Colonic mucosa (tissue), 4 donors: Measurements from ENCODE around the gene ZNF480. TPM values are rescaled to one million over a fixed set of nuclear protein-coding genes. Genes with fewer than 3 reads are reported as not detected.

Experiments
- DNase-seq: peaks from one replicate; pipeline ENCODE4 v3.0.0-alpha.2; 2020
- H3K27ac ChIP-seq: fragments of 200-600 bp; one replicate; pipeline ENCODE4 v1.8.0; 2021
- H3K27me3 ChIP-seq: fragments of 200-600 bp; one replicate; pipeline ENCODE4 v1.8.0; 2021
- H3K36me3 ChIP-seq: fragments of 200-600 bp; one replicate; pipeline ENCODE4 v1.8.0; 2021
- H3K4me1 ChIP-seq: fragments of 200-600 bp; one replicate; pipeline ENCODE4 v1.8.0; 2021; ENCODE audit warnings: mild to moderate bottlenecking
- H3K4me3 ChIP-seq: fragments of 200-600 bp; one replicate; pipeline ENCODE4 v1.8.0; 2021
- H3K9ac ChIP-seq, 2 donors: one replicate each; pipeline ENCODE4 v1.7.0; 2013; ENCODE audit warnings: control low read depth in 2 of 2, low read depth in 2 of 2, low read length in 2 of 2
- H3K9me3 ChIP-seq: fragments of 200-600 bp; one replicate; pipeline ENCODE4 v1.8.0; 2021
- intact Hi-C: fragments of 100-400 bp; cut with DNase I; formaldehyde crosslinking; loops from one replicate; pipeline ENCODE4 v1.14.1; 2022
- microRNA-seq: library from miRNA; unstranded; fragments of <30 nt; microRNA quantifications from one replicate; pipeline ENCODE4, GENCODE V29; 2019
- total RNA-seq, 2 donors: library from RNA; stranded (reverse); fragmentation: NEBNext Ultra II Directional in 1 of 2; extraction: Animal tissue kit (Norgen Biotek cat#: 25700) in 1 of 2; gene quantifications; one replicate each; pipeline ENCODE4 v1.2.1, GENCODE V29; 2021
- TF ChIP-seq, protein P1 (sequence below): fragments of 200-600 bp; IDR thresholded peaks from one replicate; pipeline ENCODE4 v1.8.0; 2022; ENCODE audit warnings: antibody characterized with exemption, mild to moderate bottlenecking
- donor health status: healthy.
- donor health status: DM: no; HTN: no; CAD: no.
- donor health status: DM: no; HTN: no; CAD: no.

Gene ZNF480
- total RNA-seq, 2 donors from 2014 or later = 13.2 TPM

DNA sequence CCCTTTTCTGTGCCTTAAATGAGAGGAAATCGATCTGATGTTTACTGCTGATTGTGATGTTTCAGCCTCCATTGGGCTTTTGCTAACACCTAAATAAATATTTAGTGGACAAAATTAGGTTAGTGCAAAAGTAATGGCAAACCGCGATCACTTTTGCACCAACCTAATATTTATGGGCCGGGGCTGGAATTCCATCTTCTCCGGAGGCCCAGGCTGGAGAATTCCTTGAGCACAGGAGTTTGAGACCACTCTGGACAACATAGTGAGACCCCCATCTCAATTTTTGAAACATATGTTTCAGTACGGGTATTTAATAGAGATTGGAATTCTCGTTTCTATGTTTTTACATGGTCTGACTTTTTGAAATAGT is 73.4 kb downstream of the ZNF480 start:
- no peak for DNase-seq

More for the DNA sequence above, 73.4 kb downstream of the ZNF480 start:
- Histone ChIP-seq H3K9ac (peak overlapping the region; percentile 63 to 70), H3K9me3 (peaks cover 13% of the 10 kb centered on the region), H3K4me3 (peak overlapping the region; percentile 64), H3K27ac (peak overlapping the region; percentile 79), H3K27me3 (no peaks in the 10 kb centered on the region), H3K36me3 (no peaks in the 10 kb centered on the region), H3K4me1 (no peaks in the 10 kb centered on the region)
- TF ChIP-seq, protein P1, sequence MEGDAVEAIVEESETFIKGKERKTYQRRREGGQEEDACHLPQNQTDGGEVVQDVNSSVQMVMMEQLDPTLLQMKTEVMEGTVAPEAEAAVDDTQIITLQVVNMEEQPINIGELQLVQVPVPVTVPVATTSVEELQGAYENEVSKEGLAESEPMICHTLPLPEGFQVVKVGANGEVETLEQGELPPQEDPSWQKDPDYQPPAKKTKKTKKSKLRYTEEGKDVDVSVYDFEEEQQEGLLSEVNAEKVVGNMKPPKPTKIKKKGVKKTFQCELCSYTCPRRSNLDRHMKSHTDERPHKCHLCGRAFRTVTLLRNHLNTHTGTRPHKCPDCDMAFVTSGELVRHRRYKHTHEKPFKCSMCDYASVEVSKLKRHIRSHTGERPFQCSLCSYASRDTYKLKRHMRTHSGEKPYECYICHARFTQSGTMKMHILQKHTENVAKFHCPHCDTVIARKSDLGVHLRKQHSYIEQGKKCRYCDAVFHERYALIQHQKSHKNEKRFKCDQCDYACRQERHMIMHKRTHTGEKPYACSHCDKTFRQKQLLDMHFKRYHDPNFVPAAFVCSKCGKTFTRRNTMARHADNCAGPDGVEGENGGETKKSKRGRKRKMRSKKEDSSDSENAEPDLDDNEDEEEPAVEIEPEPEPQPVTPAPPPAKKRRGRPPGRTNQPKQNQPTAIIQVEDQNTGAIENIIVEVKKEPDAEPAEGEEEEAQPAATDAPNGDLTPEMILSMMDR = no peak
- intact Hi-C loops = no loop called here

Small RNAs within 50 kb of the gene (microRNA-seq; reads per million reads assigned to microRNA genes)
- gene MIR643 = 2.2 reads per million

Other genes starting within 250 kb of the ZNF480 start
- 1 to 10 TPM; 7.7 to 7.8 TPM for gene ZNF432, start 248.3 kb upstream of the ZNF480 start, total RNA-seq
- gene ZNF841, start 201.4 kb upstream of the ZNF480 start, total RNA-seq = 10 to 100 TPM; 12.5 to 12.8 TPM
- 1 to 10 TPM; 6.8 to 8.5 TPM for gene ZNF616, start 157.2 kb upstream of the ZNF480 start, total RNA-seq
- 10 to 100 TPM; 10.2 to 10.6 TPM for gene ZNF836, start 125.5 kb upstream of the ZNF480 start, total RNA-seq
- 100 to 1,000 TPM; 273 to 378 TPM for gene PPP2R1A, start 107.1 kb upstream of the ZNF480 start, total RNA-seq
- 10 to 100 TPM in 1 of 2 donors, 1 to 10 TPM in 1; 7.5 to 10.6 TPM for gene ZNF766, start 27.6 kb upstream of the ZNF480 start, total RNA-seq
- gene ZNF610, start 39.1 kb downstream of the ZNF480 start, total RNA-seq = 1 to 10 TPM in 1 of 2 donors, under 1 TPM in 1; 0.84 to 1.6 TPM
- gene ZNF880, start 72.8 kb downstream of the ZNF480 start, total RNA-seq = 1 to 10 TPM; 8.1 to 8.3 TPM
- 10 to 100 TPM in 1 of 2 donors, 1 to 10 TPM in 1; 7.8 to 11.5 TPM for gene ZNF528, start 100.7 kb downstream of the ZNF480 start, total RNA-seq
- under 1 TPM in 1 of 2 donors, not detected in 1; 0.12 TPM for gene ZNF534, start 132.0 kb downstream of the ZNF480 start, total RNA-seq
- gene ZNF578, start 156.4 kb downstream of the ZNF480 start, total RNA-seq = under 1 TPM; 0.27 to 0.40 TPM
- 10 to 100 TPM; 27.9 to 28.7 TPM for gene ZNF808, start 230.5 kb downstream of the ZNF480 start, total RNA-seq